T-cell (primary cell): Measurements from ENCODE around the gene MYO1D. TPM values are rescaled to one million over a fixed set of nuclear protein-coding genes. Genes with fewer than 3 reads are reported as not detected.
A peak's percentile ranks its signal among the peaks of the same experiment; 100 is the strongest.

Experiments
- ATAC-seq, 4 experiments: fragments of 200-7000 bp in 3 of 4; fragments of 150-1000 bp in 1 of 4; cut with Tn5 transposase; replicated peaks in 1 of 4; 1 replicate in 3 of 4; 2 replicates in 1 of 4; pipeline ENCODE4 v1.10.0; 2021; ENCODE audit warnings: moderate library complexity in 3 of 4, mild to moderate bottlenecking in 2 of 4, moderate number of reproducible peaks in 1 of 4
- CTCF ChIA-PET, 2 donors: fragments of 300-600 bp; sonication (Branson Sonifier 250); formaldehyde crosslinking; loops; one replicate each; lab custom pipeline; 2022; ENCODE audit warnings: antibody characterized with exemption in 2 of 2; lab: Charles Lee
- POLR2A ChIA-PET, 2 donors: fragments of 300-600 bp; sonication (Branson Sonifier 250); formaldehyde crosslinking; loops; one replicate each; lab custom pipeline; 2022; ENCODE audit warnings: antibody characterized with exemption in 2 of 2; lab: Charles Lee
- DNase-seq, 35 experiments: peaks; one replicate each; pipeline versions ENCODE4 v3.0.0 to v3.0.0-alpha.2; 2013 to 2023
- H3K27ac ChIP-seq: one replicate; pipeline ENCODE4 v1.5.1; 2013; ENCODE audit warnings: low read length
- H3K27me3 ChIP-seq, 2 experiments: replicated peaks in 1 of 2; 1 replicate in 1 of 2; 2 replicates in 1 of 2; pipeline versions ENCODE4 v1.6.1 to v1.7.0; 2013; ENCODE audit warnings: low read length in 1 of 2, mixed read lengths in 1 of 2; ENCODE audit not compliant: control insufficient read depth in 2 of 2, insufficient read depth in 2 of 2; ENCODE audit errors: extremely low read depth in 1 of 2
- H3K36me3 ChIP-seq, 2 donors: 1 replicate in 1 of 2; 2 replicates in 1 of 2; pipeline versions ENCODE4 v1.6.1 to v1.7.0; 2013; ENCODE audit warnings: low read length in 1 of 2; ENCODE audit not compliant: control insufficient read depth in 2 of 2, insufficient read depth in 1 of 2; ENCODE audit errors: extremely low read depth in 1 of 2
- H3K4me1 ChIP-seq, 2 experiments: 1 replicate in 1 of 2; 2 replicates in 1 of 2; pipeline versions ENCODE4 v1.6.1 to v1.7.0; 2013; ENCODE audit warnings: low read length in 2 of 2, mixed read lengths in 1 of 2; ENCODE audit not compliant: insufficient read depth in 2 of 2, control insufficient read depth in 1 of 2; ENCODE audit errors: extremely low read depth in 1 of 2
- H3K4me3 ChIP-seq, 2 donors: 1 replicate in 1 of 2; 2 replicates in 1 of 2; pipeline versions ENCODE4 v1.5.1 to v1.7.0; 2013; ENCODE audit warnings: mild to moderate bottlenecking in 2 of 2, low read length in 1 of 2, moderate library complexity in 1 of 2; ENCODE audit not compliant: control insufficient read depth in 1 of 2; ENCODE audit errors: extremely low read depth in 1 of 2
- H3K9me3 ChIP-seq: 2 replicates; pipeline ENCODE4 v1.7.0; 2013
- H3K27ac Mint-ChIP-seq, 2 donors: one replicate each; pipeline ENCODE4 v1.8.0; 2020 to 2021; ENCODE audit warnings: mild to moderate bottlenecking in 2 of 2, mixed read lengths in 2 of 2
- H3K27me3 Mint-ChIP-seq, 2 donors: one replicate each; pipeline ENCODE4 v1.8.0; 2021 to 2022; ENCODE audit warnings: mixed read lengths in 2 of 2
- H3K36me3 Mint-ChIP-seq: one replicate; pipeline ENCODE4 v1.8.0; 2021; ENCODE audit warnings: mixed read lengths
- H3K4me1 Mint-ChIP-seq, 3 donors: one replicate each; pipeline ENCODE4 v1.8.0; 2020 to 2022; ENCODE audit warnings: mixed read lengths in 3 of 3, mild to moderate bottlenecking in 1 of 3
- H3K4me3 Mint-ChIP-seq, 3 donors: one replicate each; pipeline ENCODE4 v1.8.0; 2020 to 2022; ENCODE audit warnings: mild to moderate bottlenecking in 3 of 3, mixed read lengths in 3 of 3, moderate library complexity in 3 of 3
- H3K9me3 Mint-ChIP-seq, 3 donors: one replicate each; pipeline ENCODE4 v1.8.0; 2020 to 2022; ENCODE audit warnings: mixed read lengths in 3 of 3
- WGBS: methylation state at CpG from one replicate; pipeline ENCODE4 v1.1.5; 2013; ENCODE audit warnings: missing lambda C conversion rate; ENCODE audit not compliant: insufficient coverage; 5-methylcytosine and 5-hydroxymethylcytosine counted together
- total RNA-seq, 35 experiments: library from RNA in 6 of 35; stranded (reverse) in 6 of 35; fragments of 120-200 nt in 1 of 35; gene quantifications; one replicate each; pipeline versions ENCODE4 v1.2.1 to v1.2.4 and lab custom pipeline; 2013 to 2026

MYO1D gene
- total RNA-seq, 5 donors from 2014 or later (not counting 1 experiment from before 2014, with no cell fraction given): 8.3 to 11.1 (median 9.5) TPM

DNA sequence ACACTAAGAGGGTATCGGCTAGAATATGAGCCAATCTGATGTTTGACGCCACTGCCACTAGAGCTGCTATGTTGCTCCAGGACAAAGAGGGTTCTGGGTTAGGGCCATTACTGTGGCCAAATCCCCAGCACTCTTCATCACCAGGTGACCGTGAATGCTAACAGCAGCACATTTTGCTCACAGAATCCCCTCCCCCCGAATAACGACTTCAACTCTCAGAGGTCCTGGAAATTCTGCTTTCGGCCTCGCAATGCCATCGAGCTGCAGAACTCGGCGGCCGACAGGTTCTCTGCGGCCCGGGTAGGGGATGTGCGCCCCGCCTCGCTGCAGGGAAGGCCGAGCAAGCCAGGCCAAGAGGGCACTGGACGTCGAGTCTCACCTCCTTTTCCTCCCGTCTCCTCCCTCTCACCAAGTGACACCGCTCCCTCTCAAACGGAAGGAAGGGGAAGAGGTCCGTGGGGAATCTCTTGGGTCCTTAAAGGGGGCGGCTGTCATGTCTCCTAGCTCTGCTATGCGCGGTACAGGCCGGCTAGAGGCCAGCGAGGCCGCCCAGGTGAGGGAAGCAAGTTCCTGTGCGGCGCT lies 358.2 kb downstream of the MYO1D start:
- H3K27ac Mint-ChIP-seq: peak overlapping the region; percentile 78 to 87
- H3K27me3 ChIP-seq: no peaks in the 10 kb centered on the region

DNA sequence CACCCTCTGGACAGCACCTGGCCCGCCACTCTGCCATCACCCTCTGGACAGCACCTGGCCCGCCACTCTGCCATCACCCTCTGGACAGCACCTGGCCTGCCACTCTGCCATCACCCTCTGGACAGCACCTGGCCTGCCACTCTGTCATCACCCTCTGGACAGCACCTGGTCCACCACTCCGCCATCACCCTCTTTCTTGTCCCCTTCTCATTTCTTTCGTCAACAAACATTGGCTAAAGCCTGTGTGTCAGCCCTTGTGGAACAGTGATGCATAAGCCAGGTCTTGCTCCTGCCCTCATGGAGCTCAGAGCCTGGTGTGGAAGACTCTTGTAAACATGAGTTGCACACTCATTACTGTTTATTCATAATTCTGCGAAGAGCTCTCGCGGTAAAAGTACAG lies 358.9 kb downstream of the MYO1D start:
- Histone ChIP-seq H3K36me3 (no peaks in the 10 kb centered on the region), H3K27ac (no peak overlapping the region), H3K4me3 (no peak overlapping the region), H3K4me1 (peaks cover 30 to 72% of the 10 kb centered on the region in 2 experiments), H3K9me3 (no peaks in the 10 kb centered on the region), H3K27me3 (no peaks in the 10 kb centered on the region)
- peak overlapping the region; percentile 57 to 71 (median 69) for H3K4me3 Mint-ChIP-seq
- no peak for ATAC-seq
- POLR2A ChIA-PET: interaction anchor here in 1 of 2 donors (0.7 kb wide), 1 partner anchor 34 kb away, joined by 6 read pairs; no protein-coding TSS in a partner anchor
- H3K4me1 Mint-ChIP-seq: peaks cover 65 to 76% (median 65%) of the 10 kb centered on the region in 3 donors
- CTCF ChIA-PET: interaction anchor here (0.6 to 1.5 kb wide), 5 partner anchors 8 to 74 kb away, joined by 3 to 7 read pairs (median 3); partner anchors contain the start of gene PSMD11 (in 1 of the 2)
- 100% methylated on average over 3 of the region's 7 CpGs for WGBS
- H3K27me3 Mint-ChIP-seq: no peaks in the 10 kb centered on the region
- no peak for DNase-seq
- H3K9me3 Mint-ChIP-seq: no peaks in the 10 kb centered on the region
- no peaks in the 10 kb centered on the region for H3K36me3 Mint-ChIP-seq
- peak overlapping the region; percentile 78 to 87 for H3K27ac Mint-ChIP-seq

More for the DNA sequence above, 358.2 kb downstream of the MYO1D start:
- Histone ChIP-seq H3K36me3 (no peaks in the 10 kb centered on the region), H3K27ac (peak overlapping the region; percentile 43), H3K4me1 (peaks cover 30 to 79% of the 10 kb centered on the region in 2 experiments), H3K4me3 (peak overlapping the region; percentile 27 to 31), H3K9me3 (no peaks in the 10 kb centered on the region)
- POLR2A ChIA-PET: interaction anchor here in 1 of 2 donors (0.6 kb wide), 1 partner anchor 361 kb away, joined by 4 read pairs; no protein-coding TSS in a partner anchor
- CTCF ChIA-PET: interaction anchor here in 1 of 2 donors (1.2 kb wide), 1 partner anchor 75 kb away, joined by 3 read pairs; the partner anchor contains the start of gene PSMD11
- peaks cover 68 to 79% (median 72%) of the 10 kb centered on the region in 3 donors for H3K4me1 Mint-ChIP-seq
- H3K9me3 Mint-ChIP-seq: no peaks in the 10 kb centered on the region
- peak overlapping the region; percentile 57 to 71 (median 69) for H3K4me3 Mint-ChIP-seq
- DNase-seq: no peak
- no peaks in the 10 kb centered on the region for H3K36me3 Mint-ChIP-seq
- ATAC-seq: no peak
- no peaks in the 10 kb centered on the region for H3K27me3 Mint-ChIP-seq
- WGBS: 68% methylated on average over 24 of the region's 31 CpGs

DNA sequence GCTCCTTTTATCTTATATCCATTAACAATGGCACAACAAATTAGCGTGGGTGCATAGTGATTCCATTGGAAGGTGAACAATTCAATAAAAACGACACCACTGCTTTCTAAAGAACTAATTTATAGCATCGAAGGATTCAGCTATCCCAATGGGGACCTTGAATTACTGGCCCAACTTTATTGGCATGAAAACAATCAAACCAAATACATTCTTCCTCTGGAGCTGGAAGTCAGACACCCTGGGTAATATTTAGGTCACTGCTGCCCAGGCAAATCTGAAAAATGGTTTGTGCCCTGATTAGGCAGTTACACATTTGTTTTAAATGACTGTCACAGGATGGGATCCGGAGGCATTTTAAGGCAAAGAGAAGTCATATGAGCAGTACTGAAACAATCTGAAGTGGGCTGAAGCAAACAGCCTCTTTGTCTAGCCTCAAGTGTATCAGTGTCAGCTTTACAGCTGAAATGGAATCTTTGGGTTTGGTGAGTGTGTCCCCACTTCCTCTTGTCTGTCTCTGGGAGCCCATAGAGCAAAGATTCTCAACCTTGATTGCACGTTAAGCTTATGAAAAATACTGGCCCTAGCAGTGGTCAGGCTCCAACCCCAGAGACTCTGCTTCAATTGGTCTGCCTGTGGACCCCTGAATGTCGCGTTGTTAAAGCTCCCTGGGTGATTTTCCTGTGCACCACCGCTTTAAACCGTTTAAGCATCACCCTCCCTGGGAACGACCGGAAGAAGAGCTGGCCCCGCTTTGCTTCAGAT lies 359.8 kb downstream of the MYO1D start:
- Mint-ChIP-seq H3K9me3 (no peaks in the 10 kb centered on the region), H3K27ac (peak overlapping the region; percentile 81 to 89), H3K36me3 (no peaks in the 10 kb centered on the region), H3K27me3 (no peaks in the 10 kb centered on the region), H3K4me1 (peaks cover 56 to 73% (median 58%) of the 10 kb centered on the region in 3 donors), H3K4me3 (peak overlapping the region in 2 of 3 donors; percentile 50 to 71)
- DNase-seq (peak in 1 of 35 experiments; percentile 46), ATAC-seq (peak in 1 of 4 experiments; percentile 25)
- peaks cover 30 to 71% of the 10 kb centered on the region in 2 experiments for H3K4me1 ChIP-seq
- no peaks in the 10 kb centered on the region for H3K27me3 ChIP-seq
- CTCF ChIA-PET: interaction anchor here in 1 of 2 donors (0.9 to 1.5 kb wide), 3 partner anchors 32 to 54 kb away, joined by 3 to 7 read pairs (median 5); no protein-coding TSS in a partner anchor
- no peak overlapping the region for H3K4me3 ChIP-seq
- WGBS: 59% methylated on average over 10 of the region's 12 CpGs
- no peaks in the 10 kb centered on the region for H3K36me3 ChIP-seq
- H3K9me3 ChIP-seq: no peaks in the 10 kb centered on the region
- H3K27ac ChIP-seq: peak overlapping the region; percentile 3
- POLR2A ChIA-PET: interaction anchor here in 1 of 2 donors (0.7 kb wide), 1 partner anchor 33 kb away, joined by 6 read pairs; no protein-coding TSS in a partner anchor

GRCh38 chr17:32516450-32516849 lies 360.5 kb downstream of the MYO1D start:
- Mint-ChIP-seq H3K36me3 (no peaks in the 10 kb centered on the region), H3K4me3 (peak overlapping the region in 1 of 3 donors; percentile 71), H3K4me1 (peaks cover 60 to 75% (median 61%) of the 10 kb centered on the region in 3 donors), H3K27me3 (no peaks in the 10 kb centered on the region), H3K9me3 (no peaks in the 10 kb centered on the region), H3K27ac (peak overlapping the region; percentile 81 to 89)
- DNase-seq (no peak), ATAC-seq (no peak)
- POLR2A ChIA-PET: no interaction called here
- no peaks in the 10 kb centered on the region for H3K36me3 ChIP-seq
- peaks cover 30 to 75% of the 10 kb centered on the region in 2 experiments for H3K4me1 ChIP-seq
- H3K9me3 ChIP-seq: no peaks in the 10 kb centered on the region
- WGBS: 60% methylated on average over 1 of the region's 2 CpGs
- H3K4me3 ChIP-seq: no peak overlapping the region
- CTCF ChIA-PET: no interaction called here
- H3K27ac ChIP-seq: peak overlapping the region; percentile 1
- no peaks in the 10 kb centered on the region for H3K27me3 ChIP-seq

GRCh38 chr17:32515677-32516383 lies 361.1 kb downstream of the MYO1D start:
- DNase-seq (peak in 6 of 35 experiments; percentile 16 to 69 (median 30)), ATAC-seq (peak in 1 of 4 experiments; percentile 73)
- Mint-ChIP-seq H3K9me3 (no peaks in the 10 kb centered on the region), H3K4me1 (peaks cover 59 to 74% (median 66%) of the 10 kb centered on the region in 3 donors), H3K27ac (peak overlapping the region; percentile 81 to 89), H3K4me3 (peak overlapping the region in 1 of 3 donors; percentile 29), H3K27me3 (no peaks in the 10 kb centered on the region), H3K36me3 (no peaks in the 10 kb centered on the region)
- H3K9me3 ChIP-seq: no peaks in the 10 kb centered on the region
- peaks cover 30 to 75% of the 10 kb centered on the region in 2 experiments for H3K4me1 ChIP-seq
- POLR2A ChIA-PET: no interaction called here
- no peaks in the 10 kb centered on the region for H3K36me3 ChIP-seq
- peak overlapping the region; percentile 1 for H3K27ac ChIP-seq
- H3K4me3 ChIP-seq: no peak overlapping the region
- WGBS: 50% methylated on average over 3 of the region's 4 CpGs
- no peaks in the 10 kb centered on the region for H3K27me3 ChIP-seq
- CTCF ChIA-PET: no interaction called here
